Natural killer cell (primary cell): Measurements from ENCODE around the gene PID1. TPM values are rescaled to one million over a fixed set of nuclear protein-coding genes. Genes with fewer than 3 reads are reported as not detected.

Experiments used
- ATAC-seq, 3 donors: fragments of 150-1000 bp in 2 of 3; fragments of 200-7000 bp in 1 of 3; cut with Tn5 transposase; 1 replicate in 1 of 3; 2 replicates in 2 of 3; pipeline ENCODE4 v1.10.0; 2021; ENCODE audit warnings: mild to moderate bottlenecking in 2 of 3, moderate library complexity in 2 of 3
- DNase-seq, 2 donors: peaks; one replicate each; pipeline versions ENCODE4 v3.0.0 to v3.0.0-alpha.2; 2013 to 2021; ENCODE audit warnings: mixed read lengths in 1 of 2
- H3K27ac ChIP-seq: one replicate; pipeline ENCODE4 v1.5.1; 2013; ENCODE audit warnings: mild to moderate bottlenecking, low read length
- H3K27me3 ChIP-seq: one replicate; pipeline ENCODE4 v1.6.1; 2013; ENCODE audit warnings: low read length; ENCODE audit not compliant: control insufficient read depth, insufficient read depth
- H3K36me3 ChIP-seq: one replicate; pipeline ENCODE4 v1.6.1; 2013; ENCODE audit warnings: low read length; ENCODE audit not compliant: control insufficient read depth, insufficient read depth
- H3K4me1 ChIP-seq: one replicate; pipeline ENCODE4 v1.6.1; 2013; ENCODE audit warnings: low read length; ENCODE audit not compliant: control insufficient read depth, insufficient read depth
- H3K4me3 ChIP-seq: one replicate; pipeline ENCODE4 v1.5.1; 2013; ENCODE audit warnings: low read length
- H3K9me3 ChIP-seq: one replicate; pipeline ENCODE4 v1.6.1; 2013; ENCODE audit warnings: low read length; ENCODE audit not compliant: control insufficient read depth, insufficient read depth
- H3K27ac Mint-ChIP-seq, 2 donors: one replicate each; pipeline ENCODE4 v1.8.0; 2022; ENCODE audit warnings: mild to moderate bottlenecking in 2 of 2, mixed read lengths in 2 of 2, moderate library complexity in 1 of 2
- H3K27me3 Mint-ChIP-seq, 2 donors: one replicate each; pipeline ENCODE4 v1.8.0; 2022; ENCODE audit warnings: low read depth in 2 of 2, mixed read lengths in 2 of 2
- H3K36me3 Mint-ChIP-seq: one replicate; pipeline ENCODE4 v1.8.0; 2022; ENCODE audit warnings: mixed read lengths
- H3K4me1 Mint-ChIP-seq, 2 donors: one replicate each; pipeline ENCODE4 v1.8.0; 2022; ENCODE audit warnings: mixed read lengths in 2 of 2
- H3K4me3 Mint-ChIP-seq: one replicate; pipeline ENCODE4 v1.8.0; 2022; ENCODE audit warnings: mild to moderate bottlenecking, moderate library complexity, mixed read lengths
- H3K9me3 Mint-ChIP-seq, 2 donors: one replicate each; pipeline ENCODE4 v1.8.0; 2022; ENCODE audit warnings: mixed read lengths in 2 of 2
- WGBS: methylation state at CpG from one replicate; pipeline ENCODE4 v1.1.7; 2013; ENCODE audit warnings: missing lambda C conversion rate; ENCODE audit not compliant: insufficient coverage; 5-methylcytosine and 5-hydroxymethylcytosine counted together
- intact Hi-C: fragments of 100-400 bp; cut with micrococcal nuclease; formaldehyde crosslinking; loops from one replicate; pipeline ENCODE4 v1.14.2; 2022
- total RNA-seq, 4 donors: library from RNA; stranded (reverse); fragments of 120-200 nt in 1 of 4; gene quantifications; one replicate each; pipeline versions ENCODE4 v1.2.3 to v1.2.4, GENCODE V29; 2013 to 2022
- TF ChIP-seq, protein P1 (sequence below): fragments of 200-600 bp; IDR thresholded peaks from one replicate; pipeline ENCODE4 v1.8.0; 2022; ENCODE audit warnings: antibody characterized with exemption

Gene PID1
- total RNA-seq, 3 donors from 2014 or later (not counting 1 experiment from before 2014, with no cell fraction given): 0.56 to 3.0 (median 1.0) TPM

DNA sequence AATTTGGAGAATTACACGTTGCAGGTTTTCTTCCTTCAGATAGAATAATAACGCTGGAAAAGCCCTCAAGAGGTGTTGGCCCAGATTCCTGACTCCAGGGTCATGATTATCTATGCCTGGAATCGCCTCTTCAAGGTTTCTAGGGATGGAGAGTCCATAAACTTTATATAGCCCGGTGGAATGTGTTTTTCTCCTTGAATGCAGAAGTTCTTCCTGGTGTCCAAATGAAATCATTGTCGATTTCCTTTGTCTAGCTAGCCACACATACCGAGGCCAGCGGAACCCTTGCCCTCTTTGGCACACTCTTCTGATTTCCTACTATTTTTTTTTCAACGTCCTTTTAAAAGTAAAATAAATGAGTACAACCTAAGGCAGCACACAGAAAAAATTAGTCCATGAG lies 117.8 kb downstream of the PID1 start:
- Histone ChIP-seq H3K4me1 (no peaks in the 10 kb centered on the region), H3K27ac (no peak overlapping the region), H3K4me3 (no peak overlapping the region), H3K9me3 (peaks cover 7% of the 10 kb centered on the region), H3K36me3 (no peaks in the 10 kb centered on the region), H3K27me3 (no peaks in the 10 kb centered on the region)
- H3K9me3 Mint-ChIP-seq: peaks cover 14 to 15% of the 10 kb centered on the region in 2 donors
- TF ChIP-seq, protein P1, sequence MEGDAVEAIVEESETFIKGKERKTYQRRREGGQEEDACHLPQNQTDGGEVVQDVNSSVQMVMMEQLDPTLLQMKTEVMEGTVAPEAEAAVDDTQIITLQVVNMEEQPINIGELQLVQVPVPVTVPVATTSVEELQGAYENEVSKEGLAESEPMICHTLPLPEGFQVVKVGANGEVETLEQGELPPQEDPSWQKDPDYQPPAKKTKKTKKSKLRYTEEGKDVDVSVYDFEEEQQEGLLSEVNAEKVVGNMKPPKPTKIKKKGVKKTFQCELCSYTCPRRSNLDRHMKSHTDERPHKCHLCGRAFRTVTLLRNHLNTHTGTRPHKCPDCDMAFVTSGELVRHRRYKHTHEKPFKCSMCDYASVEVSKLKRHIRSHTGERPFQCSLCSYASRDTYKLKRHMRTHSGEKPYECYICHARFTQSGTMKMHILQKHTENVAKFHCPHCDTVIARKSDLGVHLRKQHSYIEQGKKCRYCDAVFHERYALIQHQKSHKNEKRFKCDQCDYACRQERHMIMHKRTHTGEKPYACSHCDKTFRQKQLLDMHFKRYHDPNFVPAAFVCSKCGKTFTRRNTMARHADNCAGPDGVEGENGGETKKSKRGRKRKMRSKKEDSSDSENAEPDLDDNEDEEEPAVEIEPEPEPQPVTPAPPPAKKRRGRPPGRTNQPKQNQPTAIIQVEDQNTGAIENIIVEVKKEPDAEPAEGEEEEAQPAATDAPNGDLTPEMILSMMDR: no peak
- ATAC-seq (no peak), DNase-seq (no peak)
- WGBS: 62% methylated on average over 8 of the region's 8 CpGs
- no peaks in the 10 kb centered on the region for H3K36me3 Mint-ChIP-seq
- H3K4me1 Mint-ChIP-seq: no peaks in the 10 kb centered on the region
- no peaks in the 10 kb centered on the region for H3K27me3 Mint-ChIP-seq
- no peak overlapping the region for H3K27ac Mint-ChIP-seq
- H3K4me3 Mint-ChIP-seq: no peak overlapping the region
- intact Hi-C loops: no loop called here

DNA sequence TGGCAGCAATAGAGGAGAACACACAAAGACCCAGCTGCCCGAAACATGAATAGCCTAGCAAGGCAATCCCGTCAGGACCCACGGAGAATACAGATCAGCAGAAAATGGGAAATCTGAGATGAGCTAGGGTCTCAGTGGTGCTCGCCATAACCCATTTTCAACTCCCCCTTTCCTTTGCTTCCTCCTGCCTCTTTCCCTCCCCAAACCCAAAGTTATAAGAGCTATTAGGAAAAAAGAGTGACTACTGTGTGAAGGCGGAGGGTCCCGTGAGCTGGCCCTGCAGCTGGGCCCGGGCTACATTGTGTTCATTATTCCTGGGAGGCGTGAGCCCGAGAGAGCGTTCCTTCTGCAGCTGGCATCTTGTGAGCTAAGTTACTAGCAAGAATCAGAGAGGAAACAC lies 118.4 kb downstream of the PID1 start:
- H3K27ac ChIP-seq: no peak overlapping the region
- no peaks in the 10 kb centered on the region for H3K36me3 ChIP-seq
- no peak overlapping the region for H3K4me3 ChIP-seq
- WGBS: 91% methylated on average over 9 of the region's 10 CpGs
- Mint-ChIP-seq H3K4me1 (no peaks in the 10 kb centered on the region), H3K27me3 (no peaks in the 10 kb centered on the region), H3K36me3 (no peaks in the 10 kb centered on the region), H3K27ac (no peak overlapping the region), H3K9me3 (peaks cover 14 to 17% of the 10 kb centered on the region in 2 donors), H3K4me3 (no peak overlapping the region)
- no peaks in the 10 kb centered on the region for H3K27me3 ChIP-seq
- intact Hi-C loops: no loop called here
- no peaks in the 10 kb centered on the region for H3K4me1 ChIP-seq
- DNase-seq (no peak), ATAC-seq (no peak)
- TF ChIP-seq, protein P1: no peak
- H3K9me3 ChIP-seq: peaks cover 7% of the 10 kb centered on the region

- Mint-ChIP-seq H3K27ac (no peak overlapping the region), H3K4me1 (no peaks in the 10 kb centered on the region), H3K36me3 (no peaks in the 10 kb centered on the region), H3K4me3 (no peak overlapping the region), H3K9me3 (peaks cover 12% of the 10 kb centered on the region in 2 donors), H3K27me3 (no peaks in the 10 kb centered on the region)
- Histone ChIP-seq H3K9me3 (peaks cover 3% of the 10 kb centered on the region), H3K36me3 (no peaks in the 10 kb centered on the region), H3K27ac (no peak overlapping the region), H3K4me3 (no peak overlapping the region), H3K27me3 (no peaks in the 10 kb centered on the region), H3K4me1 (no peaks in the 10 kb centered on the region)
- ATAC-seq: no peak
- 62% methylated on average over 4 of the region's 4 CpGs for WGBS
- intact Hi-C loops: no loop called here
- DNase-seq: no peak
- TF ChIP-seq, protein P1: no peak
These were observed 120.8 kb downstream of the PID1 start for GRCh38 chr2:229150317-229150716.

DNA sequence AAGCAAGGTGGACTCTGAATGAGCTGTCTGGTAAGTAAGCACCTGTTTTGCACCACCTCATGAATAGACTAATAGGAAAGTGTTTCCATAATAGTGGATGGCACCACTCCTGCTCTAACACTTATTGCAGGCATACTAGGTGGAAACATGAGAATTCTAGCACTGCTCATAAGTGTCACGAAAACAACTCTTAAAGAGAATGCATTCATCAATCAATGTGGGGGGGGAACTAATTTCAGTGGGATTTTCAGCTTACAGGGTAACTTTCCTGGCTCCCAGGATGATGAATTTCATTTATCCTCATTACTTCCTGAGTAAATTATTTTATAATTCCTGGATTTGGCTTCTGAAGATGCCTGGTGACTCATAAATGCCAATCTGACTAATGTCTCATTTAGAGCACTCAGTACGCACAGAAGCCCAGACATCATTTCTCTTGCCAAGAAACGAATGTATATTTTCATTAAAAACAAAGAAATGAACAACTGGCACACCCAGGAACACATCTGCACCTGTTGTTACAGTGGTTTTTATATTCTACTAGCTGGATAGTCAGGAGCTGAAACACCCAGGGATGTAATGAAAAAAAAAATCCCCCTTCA lies 129.6 kb downstream of the PID1 start:
- Mint-ChIP-seq H3K27me3 (no peaks in the 10 kb centered on the region), H3K4me1 (no peaks in the 10 kb centered on the region), H3K9me3 (peaks cover 5 to 6% of the 10 kb centered on the region in 2 donors), H3K27ac (no peak overlapping the region), H3K36me3 (no peaks in the 10 kb centered on the region), H3K4me3 (no peak overlapping the region)
- intact Hi-C loops: no loop called here
- Histone ChIP-seq H3K36me3 (no peaks in the 10 kb centered on the region), H3K4me1 (no peaks in the 10 kb centered on the region), H3K27me3 (no peaks in the 10 kb centered on the region), H3K4me3 (no peak overlapping the region), H3K9me3 (no peaks in the 10 kb centered on the region), H3K27ac (no peak overlapping the region)
- TF ChIP-seq, protein P1: no peak
- no peak for ATAC-seq
- DNase-seq: no peak
- WGBS: 77% methylated on average over 3 of the region's 3 CpGs
